Thyroid gland (tissue), 4 donors: ENCODE measurements around the gene ANTKMT. TPM values are rescaled to one million over a fixed set of nuclear protein-coding genes. Genes with fewer than 3 reads are reported as not detected.

Experiments
- DNase-seq, 2 donors: peaks; one replicate each; pipeline ENCODE4 v3.0.0-alpha.2; 2019
- H3K27ac ChIP-seq, 3 donors: fragments of 200-600 bp; sonication (generic); 1 replicate in 2 of 3; 2 replicates in 1 of 3; pipeline ENCODE4 v1.5.1; 2016 to 2019; ENCODE audit warnings: mild to moderate bottlenecking in 1 of 3, moderate library complexity in 1 of 3
- H3K27me3 ChIP-seq: fragments of 200-600 bp; sonication (generic); one replicate; pipeline ENCODE4 v1.5.1; 2019
- H3K36me3 ChIP-seq, 2 donors: fragments of 200-600 bp; sonication (generic); one replicate each; pipeline ENCODE4 v1.5.1; 2016 to 2019
- H3K4me1 ChIP-seq, 2 donors: fragments of 200-600 bp; sonication (generic); one replicate each; pipeline ENCODE4 v1.5.1; 2017 to 2019
- H3K4me3 ChIP-seq, 3 donors: fragments of 200-600 bp; sonication (generic); replicated peaks in 1 of 3; 1 replicate in 2 of 3; 2 replicates in 1 of 3; pipeline ENCODE4 v1.5.1; 2016; ENCODE audit warnings: mild to moderate bottlenecking in 1 of 3
- H3K9me3 ChIP-seq: fragments of 200-600 bp; sonication (generic); one replicate; pipeline ENCODE4 v1.5.1; 2017
- CTCF ChIP-seq, 6 experiments: fragments of 200-600 bp in 3 of 6; fragments of 450-650 bp in 3 of 6; sonication (generic) in 3 of 6; IDR thresholded peaks; one replicate each; pipeline ENCODE4 v1.5.1; 2016 to 2019; ENCODE audit warnings: antibody characterized with exemption in 6 of 6, mild to moderate bottlenecking in 2 of 6, inconsistent platforms in 1 of 6, moderate library complexity in 1 of 6
- POLR2A ChIP-seq, 2 donors: fragments of 450-650 bp; IDR thresholded peaks; one replicate each; pipeline ENCODE4 v1.6.1; 2017; ENCODE audit warnings: antibody characterized with exemption in 2 of 2, mild to moderate bottlenecking in 2 of 2, moderate library complexity in 1 of 2
- WGBS, 2 donors: methylation state at CpG; one replicate each; pipeline ENCODE4 v1.1.5; 2017; 5-methylcytosine and 5-hydroxymethylcytosine counted together
- intact Hi-C: fragments of 100-400 bp; cut with DNase I; formaldehyde crosslinking; loops from one replicate; pipeline ENCODE4 v1.15.1; 2023
- total RNA-seq, 4 donors: library from RNA; depleted of rRNA; stranded (reverse); fragments of >200 nt; gene quantifications; one replicate each; pipeline ENCODE4 v1.2.3, GENCODE V29; 2016

The ANTKMT gene
- total RNA-seq, 4 donors from 2014 or later, result 56.4 to 109 (median 63.8) TPM

DNA sequence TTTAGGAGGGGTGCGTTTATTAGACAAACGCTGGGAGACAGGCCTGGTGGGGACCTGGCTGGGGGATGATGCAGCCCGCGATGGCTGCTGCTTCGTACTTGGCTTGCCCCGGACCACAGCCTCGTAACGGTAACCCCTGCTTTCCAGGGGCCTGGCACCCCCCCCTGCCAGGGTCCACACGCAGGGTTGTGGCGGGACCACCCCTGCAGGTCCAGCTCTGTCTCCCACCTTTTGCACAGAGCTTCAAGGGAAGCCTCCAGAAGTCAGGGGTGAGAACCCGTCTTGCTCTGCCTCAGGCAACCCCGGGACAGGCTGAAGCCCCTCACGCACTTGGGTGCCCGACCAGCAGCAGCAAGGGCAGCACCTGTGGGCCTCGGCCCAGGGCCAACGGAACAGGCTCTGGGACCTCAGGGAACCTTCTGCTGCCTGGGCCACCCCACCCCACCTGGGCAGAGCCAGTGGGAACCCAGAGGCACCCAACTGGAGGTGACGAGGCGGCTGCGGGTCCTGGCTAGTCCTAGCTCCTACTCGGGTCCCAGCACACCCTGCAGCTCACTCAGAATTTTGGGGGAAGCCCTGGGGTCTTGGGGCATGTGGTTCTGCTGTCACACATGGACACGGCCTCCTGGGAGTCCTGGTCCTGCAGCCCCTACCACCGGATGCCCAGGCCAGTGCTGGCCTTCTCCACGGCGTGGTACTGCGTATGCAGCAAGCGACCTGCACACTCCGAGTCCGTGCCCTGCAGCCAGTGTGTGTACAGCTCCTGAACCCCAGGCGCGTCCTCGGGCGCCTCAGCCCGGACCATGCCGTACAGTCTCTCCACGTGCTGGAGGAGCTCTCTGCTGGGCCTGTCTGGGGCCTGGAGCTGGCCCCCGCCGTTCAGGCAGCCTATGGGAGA lies 9.1 kb downstream of the ANTKMT start:
- H3K36me3 ChIP-seq, result peaks cover 7 to 21% of the 10 kb centered on the region in 2 donors
- no peaks in the 10 kb centered on the region for H3K9me3 ChIP-seq
- H3K4me1 ChIP-seq, result peaks cover 24 to 28% of the 10 kb centered on the region in 2 donors
- WGBS, 2 donors, result 91 to 92% methylated on average over 20 to 24 of the region's 37 CpGs
- intact Hi-C loops, result no loop called here
- no peak overlapping the region for H3K4me3 ChIP-seq
- H3K27ac ChIP-seq, result no peak overlapping the region
- no peaks in the 10 kb centered on the region for H3K27me3 ChIP-seq
- DNase-seq, result no peak
- no peak for TF ChIP-seq POLR2A (IDR thresholded peaks at IDR 0.05)
- no peak for TF ChIP-seq CTCF (IDR thresholded peaks at IDR 0.05)

DNA sequence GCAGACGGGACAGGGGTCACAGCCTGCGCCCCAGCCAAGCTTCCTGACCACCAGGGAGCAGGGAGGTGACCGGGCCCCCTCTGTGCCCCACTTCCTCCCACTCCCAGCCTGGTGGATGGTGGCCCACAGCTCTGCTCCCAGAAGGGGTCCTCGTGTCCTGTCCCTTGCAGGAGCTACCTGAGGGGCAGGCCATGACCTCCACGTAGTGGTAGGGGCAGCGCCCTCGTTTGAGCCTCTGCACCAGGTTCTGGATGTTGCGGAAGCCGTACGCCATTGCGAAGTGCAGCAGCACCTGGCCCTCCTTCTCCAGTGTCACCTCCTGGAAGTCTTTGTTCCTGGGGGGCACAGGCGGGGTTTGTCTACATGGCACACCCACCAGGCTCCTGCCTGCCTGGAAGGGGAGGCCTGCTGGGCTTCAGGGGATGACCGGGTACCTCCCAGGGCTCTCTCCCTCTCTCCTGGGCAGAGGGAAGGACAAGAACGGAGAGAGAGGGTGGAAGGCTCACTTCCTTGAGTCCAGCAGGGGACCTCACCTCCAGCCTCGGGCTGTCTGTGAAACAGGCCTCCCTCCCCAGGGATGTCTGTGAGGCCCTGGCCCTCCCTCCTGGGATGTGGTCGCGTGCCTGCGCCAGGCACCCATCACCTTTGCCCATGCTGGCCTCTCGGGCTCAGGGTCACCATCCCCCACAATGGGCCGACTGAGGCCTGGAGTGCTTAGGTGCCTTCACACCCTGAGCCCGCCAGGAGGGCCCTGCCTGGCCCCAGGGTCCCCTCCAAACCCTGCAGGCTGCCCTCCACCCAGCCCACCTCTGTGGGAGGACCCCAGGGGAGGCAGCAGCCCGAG lies 9.9 kb downstream of the ANTKMT start:
- no peak overlapping the region for H3K27ac ChIP-seq
- peaks cover 12 to 26% of the 10 kb centered on the region in 2 donors for H3K36me3 ChIP-seq
- H3K4me3 ChIP-seq, result no peak overlapping the region
- no peaks in the 10 kb centered on the region for H3K27me3 ChIP-seq
- WGBS, 2 donors, result 88 to 99% methylated on average over 10 to 13 of the region's 22 CpGs
- DNase-seq, result no peak
- intact Hi-C loops, result no loop called here
- H3K9me3 ChIP-seq, result no peaks in the 10 kb centered on the region
- TF ChIP-seq POLR2A (IDR thresholded peaks at IDR 0.05) (no peak), CTCF (IDR thresholded peaks at IDR 0.05) (no peak)
- H3K4me1 ChIP-seq, result peaks cover 24 to 28% of the 10 kb centered on the region in 2 donors

- no peak for TF ChIP-seq CTCF (IDR thresholded peaks at IDR 0.05)
- no peak for TF ChIP-seq POLR2A (IDR thresholded peaks at IDR 0.05)
- H3K4me1 ChIP-seq, result peaks cover 17% of the 10 kb centered on the region in 2 donors
- intact Hi-C loops, result no loop called here
- WGBS, 2 donors, result 96 to 97% methylated on average over 12 of the region's 12 CpGs
- H3K9me3 ChIP-seq, result no peaks in the 10 kb centered on the region
- no peaks in the 10 kb centered on the region for H3K27me3 ChIP-seq
- H3K4me3 ChIP-seq, result no peak overlapping the region
- DNase-seq, result no peak
- peaks cover 18 to 39% of the 10 kb centered on the region in 2 donors for H3K36me3 ChIP-seq
- no peak overlapping the region for H3K27ac ChIP-seq
Measured at GRCh38 chr16:732332-732731, 11.4 kb downstream of the ANTKMT start.

DNA sequence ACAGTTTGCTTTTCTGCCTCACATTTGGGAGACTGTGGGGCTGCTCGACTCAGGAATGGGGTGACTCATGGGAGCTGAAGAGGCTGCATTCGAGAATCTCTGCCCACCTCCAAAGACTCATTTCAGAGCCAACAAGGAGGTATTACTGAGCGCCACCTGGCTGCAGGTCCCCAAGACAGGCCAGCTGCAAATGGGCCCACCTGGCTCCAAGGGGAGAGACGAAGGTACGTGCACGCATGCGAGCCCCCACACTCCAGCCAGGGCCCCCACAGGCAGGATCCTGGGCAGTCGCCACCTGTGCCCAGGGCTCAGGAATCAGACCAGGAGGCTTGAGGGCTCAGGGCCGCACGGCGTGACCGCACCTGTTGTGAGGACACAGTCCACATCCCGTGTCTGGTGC lies 12.0 kb downstream of the ANTKMT start:
- H3K4me3 ChIP-seq, result no peak overlapping the region
- no peaks in the 10 kb centered on the region for H3K27me3 ChIP-seq
- WGBS, 2 donors, result 91 to 93% methylated on average over 2 to 8 of the region's 13 CpGs
- TF ChIP-seq POLR2A (IDR thresholded peaks at IDR 0.05), result no peak
- intact Hi-C loops, result no loop called here
- DNase-seq, result no peak
- peaks cover 11% of the 10 kb centered on the region in 2 donors for H3K4me1 ChIP-seq
- no peak overlapping the region for H3K27ac ChIP-seq
- no peaks in the 10 kb centered on the region for H3K9me3 ChIP-seq
- peaks cover 18 to 41% of the 10 kb centered on the region in 2 donors for H3K36me3 ChIP-seq

GRCh38 chr16:733382-734207 lies 12.6 kb downstream of the ANTKMT start:
- peaks cover 18 to 41% of the 10 kb centered on the region in 2 donors for H3K36me3 ChIP-seq
- no peaks in the 10 kb centered on the region for H3K9me3 ChIP-seq
- peaks cover 5% of the 10 kb centered on the region in 2 donors for H3K4me1 ChIP-seq
- H3K27ac ChIP-seq, result no peak overlapping the region
- no peaks in the 10 kb centered on the region for H3K27me3 ChIP-seq
- DNase-seq, result no peak
- no peak overlapping the region for H3K4me3 ChIP-seq
- intact Hi-C loops, result no loop called here
- 87% methylated on average over 9 to 31 of the region's 34 CpGs for WGBS, 2 donors
- TF ChIP-seq CTCF (IDR thresholded peaks at IDR 0.05) (no peak), POLR2A (IDR thresholded peaks at IDR 0.05) (no peak)
